ENCODE results near the gene SYNDIG1.

GRCh38 chr20:24438331-24438730 is 31.1 kb upstream of the SYNDIG1 start:
- no peak for TF ChIP-seq CTCF (IDR thresholded peaks at IDR 0.05)
- no peak for TF ChIP-seq POLR2A (IDR thresholded peaks at IDR 0.05)
